RWPE2 (cell line): ENCODE data around the gene MAPKAPK5.

Experiments used
- ATAC-seq: fragments of 200-7000 bp; cut with Tn5 transposase; 3 replicates; pipeline ENCODE4 v1.9.1; 2021; ENCODE audit warnings: low read depth
- DNase-seq: peaks from one replicate; pipeline ENCODE4 v3.0.0-alpha.2; 2020; ENCODE audit warnings: low spot score
- H3K27ac ChIP-seq: fragments of 450-650 bp; 2 replicates; pipeline ENCODE4 v1.5.1; 2017; ENCODE audit warnings: mild to moderate bottlenecking; ENCODE audit not compliant: poor library complexity, severe bottlenecking
- H3K27me3 ChIP-seq: fragments of 250-450 bp; sonication (Bioruptor Pico); 2 replicates; pipeline ENCODE4 v1.5.1; 2021; ENCODE audit warnings: mild to moderate bottlenecking, moderate library complexity; ENCODE audit not compliant: insufficient read depth, poor library complexity, severe bottlenecking
- H3K36me3 ChIP-seq: fragments of 250-450 bp; sonication (Bioruptor Pico); 2 replicates; pipeline ENCODE4 v1.5.1; 2020; ENCODE audit warnings: low read depth, mild to moderate bottlenecking, moderate library complexity
- H3K4me1 ChIP-seq: fragments of 250-450 bp; sonication (Bioruptor Pico); 2 replicates; pipeline ENCODE4 v1.5.1; 2021; ENCODE audit warnings: mild to moderate bottlenecking, moderate library complexity; ENCODE audit not compliant: insufficient read depth, poor library complexity, severe bottlenecking
- H3K4me3 ChIP-seq: fragments of 250-450 bp; sonication (Bioruptor Pico); 2 replicates; pipeline ENCODE4 v1.5.1; 2021; ENCODE audit warnings: mild to moderate bottlenecking, moderate library complexity; ENCODE audit not compliant: severe bottlenecking
- H3K9me3 ChIP-seq: fragments of 250-450 bp; sonication (Bioruptor Pico); 2 replicates; pipeline ENCODE4 v1.5.1; 2021; ENCODE audit warnings: mild to moderate bottlenecking, moderate library complexity; ENCODE audit not compliant: severe bottlenecking
- TF ChIP-seq, protein P1 (sequence below): fragments of 450-650 bp; IDR thresholded peaks from one replicate; pipeline ENCODE4 v1.5.1; 2017; ENCODE audit warnings: mild to moderate bottlenecking, moderate library complexity; ENCODE audit not compliant: poor library complexity, severe bottlenecking

MAPKAPK5 gene

DNA sequence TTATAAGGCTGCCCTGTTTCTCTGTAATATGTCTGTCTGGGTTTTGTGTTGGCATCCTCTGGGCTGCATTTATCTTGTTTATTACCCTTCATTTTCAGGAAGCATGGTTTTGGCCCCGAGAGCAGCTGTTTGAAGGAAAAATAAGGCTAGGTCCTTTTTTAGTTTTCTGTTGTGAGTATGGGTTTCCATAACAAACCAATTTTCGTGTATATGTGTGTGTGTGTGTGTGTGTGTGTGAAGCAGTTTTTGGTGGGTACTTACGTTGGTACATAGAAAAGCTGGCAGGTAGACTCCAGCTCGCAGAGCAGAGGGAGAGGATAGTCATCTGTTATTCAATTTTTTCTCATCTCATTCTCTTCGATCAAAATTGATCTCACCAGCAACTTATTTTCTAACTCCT lies 52.5 kb downstream of the MAPKAPK5 start:
- TF ChIP-seq, protein P1, sequence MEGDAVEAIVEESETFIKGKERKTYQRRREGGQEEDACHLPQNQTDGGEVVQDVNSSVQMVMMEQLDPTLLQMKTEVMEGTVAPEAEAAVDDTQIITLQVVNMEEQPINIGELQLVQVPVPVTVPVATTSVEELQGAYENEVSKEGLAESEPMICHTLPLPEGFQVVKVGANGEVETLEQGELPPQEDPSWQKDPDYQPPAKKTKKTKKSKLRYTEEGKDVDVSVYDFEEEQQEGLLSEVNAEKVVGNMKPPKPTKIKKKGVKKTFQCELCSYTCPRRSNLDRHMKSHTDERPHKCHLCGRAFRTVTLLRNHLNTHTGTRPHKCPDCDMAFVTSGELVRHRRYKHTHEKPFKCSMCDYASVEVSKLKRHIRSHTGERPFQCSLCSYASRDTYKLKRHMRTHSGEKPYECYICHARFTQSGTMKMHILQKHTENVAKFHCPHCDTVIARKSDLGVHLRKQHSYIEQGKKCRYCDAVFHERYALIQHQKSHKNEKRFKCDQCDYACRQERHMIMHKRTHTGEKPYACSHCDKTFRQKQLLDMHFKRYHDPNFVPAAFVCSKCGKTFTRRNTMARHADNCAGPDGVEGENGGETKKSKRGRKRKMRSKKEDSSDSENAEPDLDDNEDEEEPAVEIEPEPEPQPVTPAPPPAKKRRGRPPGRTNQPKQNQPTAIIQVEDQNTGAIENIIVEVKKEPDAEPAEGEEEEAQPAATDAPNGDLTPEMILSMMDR = no peak
- no peak overlapping the region for H3K27ac ChIP-seq
- DNase-seq (no peak), ATAC-seq (no peak)
- no peaks in the 10 kb centered on the region for H3K27me3 ChIP-seq
- no peaks in the 10 kb centered on the region for H3K4me1 ChIP-seq
- H3K4me3 ChIP-seq = no peak overlapping the region
- H3K36me3 ChIP-seq = peaks cover 50% of the 10 kb centered on the region
- H3K9me3 ChIP-seq = no peaks in the 10 kb centered on the region

DNA sequence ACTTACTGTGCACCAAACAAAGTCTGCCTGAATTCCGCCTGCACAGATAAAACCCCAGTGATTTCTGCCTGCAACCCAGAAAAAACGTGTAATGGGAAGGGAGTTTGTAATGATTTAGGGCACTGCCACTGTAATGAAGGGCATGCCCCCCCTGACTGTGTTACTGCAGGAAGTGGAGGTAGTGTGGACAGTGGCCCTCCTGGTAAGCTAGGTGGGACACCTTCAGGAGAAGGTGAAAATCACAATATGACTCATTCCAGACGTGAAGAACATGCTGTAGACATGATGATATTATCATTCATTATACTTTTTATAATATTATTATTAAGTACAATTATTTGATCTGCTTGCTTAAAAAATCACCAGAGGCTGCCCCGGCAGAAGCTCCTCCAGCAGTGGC lies 59.2 kb downstream of the MAPKAPK5 start:
- no peak overlapping the region for H3K4me3 ChIP-seq
- TF ChIP-seq, protein P1 = no peak
- peaks cover 16% of the 10 kb centered on the region; the same call in 1 of the 2 replicates for H3K36me3 ChIP-seq
- ATAC-seq (no peak), DNase-seq (no peak)
- H3K27ac ChIP-seq = no peak overlapping the region
- no peaks in the 10 kb centered on the region for H3K9me3 ChIP-seq
- H3K4me1 ChIP-seq = no peaks in the 10 kb centered on the region
- H3K27me3 ChIP-seq = no peaks in the 10 kb centered on the region

DNA sequence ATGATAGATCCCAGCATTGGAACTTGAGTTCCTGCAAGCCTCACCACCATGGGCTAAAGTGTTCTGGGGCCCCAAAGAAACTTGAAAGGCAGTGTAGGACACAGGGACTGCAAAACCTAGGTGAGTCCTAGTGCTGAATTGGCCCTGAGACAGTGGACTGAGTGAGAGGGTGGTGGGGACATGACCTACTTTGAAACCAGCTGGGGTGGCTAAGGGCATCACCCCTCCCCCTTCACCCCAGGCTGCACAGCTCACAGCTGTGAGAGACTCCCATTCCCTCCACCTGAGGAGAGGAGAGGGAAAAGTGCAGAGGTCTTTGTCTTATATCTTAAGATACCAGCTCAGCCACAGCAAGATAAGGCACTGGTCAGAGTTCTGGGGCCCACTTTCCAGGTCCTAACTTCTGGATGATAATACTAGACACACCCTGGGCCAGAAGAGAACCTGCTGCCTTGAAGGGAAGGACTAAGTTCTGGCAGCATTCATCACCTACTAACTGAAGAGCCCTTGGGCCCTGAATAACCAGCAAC lies 62.5 kb downstream of the MAPKAPK5 start:
- no peak overlapping the region for H3K4me3 ChIP-seq
- ATAC-seq = no peak
- no peak overlapping the region for H3K27ac ChIP-seq

DNA sequence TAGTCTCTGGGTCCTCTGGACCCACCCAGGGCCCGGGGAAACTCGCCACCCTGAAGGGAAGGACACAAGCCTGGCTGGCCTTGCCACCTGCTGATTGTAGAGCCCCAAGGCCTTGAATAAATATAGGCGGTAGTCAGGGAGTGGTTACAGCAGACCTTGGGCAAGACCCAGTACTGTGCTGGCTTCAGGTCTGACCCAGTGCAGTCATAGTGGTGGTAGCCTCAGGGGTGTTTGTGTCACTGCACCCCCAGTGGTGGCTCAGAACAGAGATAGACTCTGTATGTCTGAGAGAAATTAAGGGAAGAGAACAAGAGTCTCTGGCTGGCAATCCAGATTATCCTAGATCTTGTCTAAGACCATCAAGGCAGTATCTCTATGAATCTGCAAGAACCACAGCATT lies 63.5 kb downstream of the MAPKAPK5 start:
- H3K9me3 ChIP-seq = peaks cover 11% of the 10 kb centered on the region
- H3K4me1 ChIP-seq = peaks cover 4% of the 10 kb centered on the region
- ATAC-seq = no peak
- DNase-seq = no peak
- TF ChIP-seq, protein P1 = no peak
- peaks cover 9% of the 10 kb centered on the region; the same call in 1 of the 2 replicates for H3K36me3 ChIP-seq
- H3K27me3 ChIP-seq = no peaks in the 10 kb centered on the region
- no peak overlapping the region for H3K27ac ChIP-seq
- H3K4me3 ChIP-seq = no peak overlapping the region

More for the DNA sequence above, 62.5 kb downstream of the MAPKAPK5 start:
- Histone ChIP-seq H3K9me3 (peaks cover 11% of the 10 kb centered on the region), H3K36me3 (peaks cover 9% of the 10 kb centered on the region; the same call in 1 of the 2 replicates), H3K4me1 (peaks cover 4% of the 10 kb centered on the region), H3K27me3 (no peaks in the 10 kb centered on the region)
- no peak for DNase-seq
- TF ChIP-seq, protein P1 = no peak

DNA sequence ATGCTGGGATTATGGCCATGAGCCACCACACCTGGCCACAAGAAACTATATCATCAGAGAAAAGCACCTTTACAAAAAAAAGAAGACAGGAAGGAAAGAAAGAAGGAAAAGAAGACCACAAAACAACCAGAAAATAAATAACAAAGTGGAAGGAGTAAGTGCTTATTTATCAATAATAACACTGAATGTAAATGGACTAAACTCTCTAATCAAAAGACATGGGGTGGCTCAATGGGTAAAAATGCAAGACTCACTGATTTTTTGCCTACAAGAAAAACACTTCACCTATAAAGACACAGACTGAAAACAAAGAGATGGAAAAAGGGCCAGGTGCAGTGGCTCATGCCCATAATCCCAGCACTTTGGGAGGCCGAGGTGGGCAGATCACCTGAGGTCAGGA lies 65.7 kb downstream of the MAPKAPK5 start:
- no peak for ATAC-seq
- TF ChIP-seq, protein P1 = no peak
- peaks cover 4% of the 10 kb centered on the region for H3K4me1 ChIP-seq
- H3K9me3 ChIP-seq = peaks cover 11% of the 10 kb centered on the region
- H3K4me3 ChIP-seq = no peak overlapping the region
- H3K27me3 ChIP-seq = no peaks in the 10 kb centered on the region
- H3K36me3 ChIP-seq = peaks cover 4% of the 10 kb centered on the region; the same call in 1 of the 2 replicates
- no peak overlapping the region for H3K27ac ChIP-seq
- no peak for DNase-seq
